HG02938 (cell line): Measurements from ENCODE around the gene CNTNAP2.

Source experiments
- ATAC-seq: cut with Tn5 transposase; IDR thresholded peaks from one replicate; pipeline ENCODE4 v1.9.1; 2021; ENCODE audit warnings: mild to moderate bottlenecking, moderate library complexity; ENCODE audit not compliant: unreplicated experiment

Gene CNTNAP2

DNA sequence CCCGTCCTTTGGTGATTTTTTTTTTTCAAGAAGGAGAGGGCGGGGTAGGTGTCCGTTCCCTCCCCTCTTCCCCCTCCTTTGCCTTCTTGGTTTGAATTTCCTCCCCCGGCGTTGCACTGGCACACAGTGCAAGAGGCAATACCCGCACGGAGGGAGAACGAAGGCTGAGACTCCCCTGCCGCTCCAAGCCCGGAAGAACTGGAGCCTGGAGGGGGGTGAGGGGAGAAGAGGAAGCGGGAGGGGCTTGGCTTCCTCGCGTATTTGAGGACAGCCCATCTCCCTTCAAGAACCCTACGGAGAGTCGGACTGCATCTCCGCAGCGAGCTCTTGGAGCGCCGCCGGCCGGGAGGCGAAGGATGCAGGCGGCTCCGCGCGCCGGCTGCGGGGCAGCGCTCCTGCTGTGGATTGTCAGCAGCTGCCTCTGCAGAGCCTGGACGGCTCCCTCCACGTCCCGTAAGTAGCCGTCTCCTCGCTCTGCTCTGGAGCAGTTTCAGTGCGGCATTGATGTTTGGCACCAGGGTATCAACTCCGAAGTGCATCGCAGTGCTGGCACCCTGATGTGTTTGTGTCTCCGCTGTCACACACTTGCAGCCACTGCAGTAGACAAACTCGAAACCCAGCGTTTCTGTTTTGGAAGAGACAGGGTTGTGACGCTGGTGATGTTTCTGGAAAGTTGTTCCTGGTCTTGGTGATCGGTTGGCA lies at the start of gene CNTNAP2:
CNTNAP2 (plus strand) TSS at position 281 of the 702 bp plus-strand sequence; CDS start at position 357, 76 bp downstream.
- no peak for ATAC-seq

DNA sequence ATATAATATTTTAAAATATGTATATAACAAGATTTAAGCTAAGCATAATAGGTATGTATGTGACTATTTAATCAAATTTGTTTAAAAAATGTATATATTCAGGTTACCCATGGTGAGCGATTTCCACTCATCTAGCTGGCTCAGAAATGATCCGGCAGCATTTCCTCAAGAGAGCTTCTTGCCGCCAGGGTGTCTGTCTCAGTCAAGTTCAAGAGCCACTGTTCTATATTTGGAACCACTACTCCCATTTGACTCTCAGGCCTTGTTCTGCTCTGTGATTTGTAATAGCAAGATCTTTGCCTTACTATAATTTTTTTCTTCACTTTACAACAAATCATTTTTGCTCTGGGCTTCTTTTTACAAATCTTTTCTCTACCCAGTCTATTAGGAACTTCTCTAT lies 48.7 kb upstream of the CNTNAP2 start:
- ATAC-seq, result no peak

DNA sequence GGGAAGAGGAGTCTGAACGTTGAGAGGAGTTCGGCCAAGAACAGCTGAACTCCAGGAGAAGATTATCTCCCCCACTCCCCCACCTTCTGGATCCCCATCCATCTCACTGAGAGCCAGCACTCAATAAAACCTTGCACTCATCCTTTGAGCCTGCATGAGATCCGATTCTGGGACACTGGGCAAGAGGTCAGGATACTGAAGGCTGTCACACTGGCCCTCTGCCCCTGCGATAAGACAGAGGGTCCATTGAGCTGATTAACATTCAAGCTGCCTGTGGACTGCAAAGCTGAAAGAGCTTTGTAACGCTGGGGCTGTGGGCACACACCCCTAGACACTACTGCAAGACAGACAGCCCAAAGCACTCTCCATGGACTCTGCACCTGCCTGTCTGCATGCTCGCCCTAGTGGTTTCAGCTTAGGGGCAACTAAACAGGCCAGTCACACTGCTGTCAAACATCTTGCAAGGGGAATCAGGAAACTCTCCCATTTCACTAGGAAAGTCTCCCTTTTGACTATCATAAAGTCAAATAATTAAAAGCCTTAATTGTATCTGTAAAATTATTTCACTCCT lies 42.3 kb upstream of the CNTNAP2 start:
- ATAC-seq, result no peak

DNA sequence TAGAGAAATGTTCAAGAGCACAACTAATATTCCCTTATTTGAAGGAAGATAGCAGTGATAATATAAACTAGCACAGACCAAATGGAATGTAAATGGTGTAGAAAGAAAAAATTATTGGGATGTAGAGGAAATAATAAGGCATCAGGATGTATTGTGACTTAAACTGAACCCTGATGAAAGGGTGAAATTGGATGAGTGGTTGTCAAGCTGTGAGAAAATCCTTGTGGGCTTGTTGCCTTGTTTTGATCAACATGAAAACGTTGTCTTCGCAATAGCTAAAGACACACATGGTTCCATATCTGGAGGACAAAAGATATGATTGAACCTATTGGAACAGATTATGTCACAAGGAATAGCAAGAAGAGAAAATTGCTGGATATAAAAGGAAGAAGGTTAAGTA lies 40.3 kb upstream of the CNTNAP2 start:
- no peak for ATAC-seq

DNA sequence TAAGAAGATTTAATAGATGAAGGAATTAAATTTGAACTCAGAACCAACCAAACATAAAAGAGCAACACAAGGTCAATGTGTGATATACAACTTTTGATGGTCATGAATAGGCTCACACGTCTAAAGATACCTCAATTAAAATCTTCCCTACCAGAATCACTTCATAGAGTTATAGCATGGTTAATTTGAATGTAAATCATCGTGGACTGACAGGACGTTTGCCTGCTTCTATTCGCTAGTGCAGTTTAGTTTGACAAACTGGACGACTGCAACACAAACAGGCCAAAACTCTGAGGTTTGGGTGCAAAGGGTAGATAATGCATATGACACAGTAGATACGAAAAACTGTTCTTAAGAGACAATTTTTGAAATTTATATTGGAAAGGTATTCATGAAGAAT lies 32.5 kb upstream of the CNTNAP2 start:
- ATAC-seq, result no peak

DNA sequence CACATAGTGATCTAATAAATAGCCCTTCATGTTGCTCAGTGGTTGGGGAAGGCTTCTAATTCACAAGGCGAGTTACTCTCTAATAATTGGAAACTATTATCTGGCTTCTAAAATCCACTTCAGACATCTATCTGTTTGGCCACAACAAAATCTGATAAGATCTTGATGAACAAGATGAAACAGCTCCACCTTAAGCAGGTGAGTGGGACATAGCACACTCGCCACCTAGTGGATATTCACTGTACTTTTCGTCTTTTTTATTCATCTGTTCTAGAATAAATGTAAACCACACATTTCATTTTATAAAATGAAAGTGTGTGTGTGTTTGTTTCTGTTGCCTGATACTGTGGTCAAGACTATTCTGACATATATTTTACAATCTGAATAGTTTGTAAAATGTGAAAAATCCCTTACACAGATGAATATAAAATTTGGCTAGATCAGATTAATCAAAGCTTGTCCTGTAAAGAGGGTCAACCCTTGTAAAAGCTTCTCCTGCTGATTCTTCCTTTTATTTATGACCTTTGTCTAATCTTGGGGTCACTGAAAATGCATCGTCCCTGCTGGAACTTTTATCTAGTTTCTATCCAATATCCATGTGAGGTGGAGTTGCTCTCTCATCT lies 26.5 kb upstream of the CNTNAP2 start:
- ATAC-seq, result peak; percentile 91

DNA sequence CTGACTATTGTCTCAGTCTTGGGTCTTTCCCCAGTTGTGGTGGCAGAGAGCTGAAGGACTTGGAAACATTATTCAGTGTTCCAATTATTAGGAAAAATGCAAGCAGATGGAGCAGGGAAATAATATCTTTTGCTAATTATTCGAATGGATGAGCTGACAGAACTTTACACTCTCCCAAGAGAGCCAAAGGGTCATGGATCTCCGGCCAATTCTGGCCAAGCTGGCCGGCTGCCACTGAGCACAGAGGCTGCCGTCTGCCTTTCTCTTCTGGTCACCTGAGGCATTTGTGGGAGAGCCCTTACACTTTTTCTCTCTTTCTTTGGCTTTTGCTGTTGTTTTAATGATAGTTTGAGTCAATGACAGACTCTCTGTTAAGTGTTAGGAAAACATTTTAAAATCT lies 22.2 kb upstream of the CNTNAP2 start:
- no peak for ATAC-seq

DNA sequence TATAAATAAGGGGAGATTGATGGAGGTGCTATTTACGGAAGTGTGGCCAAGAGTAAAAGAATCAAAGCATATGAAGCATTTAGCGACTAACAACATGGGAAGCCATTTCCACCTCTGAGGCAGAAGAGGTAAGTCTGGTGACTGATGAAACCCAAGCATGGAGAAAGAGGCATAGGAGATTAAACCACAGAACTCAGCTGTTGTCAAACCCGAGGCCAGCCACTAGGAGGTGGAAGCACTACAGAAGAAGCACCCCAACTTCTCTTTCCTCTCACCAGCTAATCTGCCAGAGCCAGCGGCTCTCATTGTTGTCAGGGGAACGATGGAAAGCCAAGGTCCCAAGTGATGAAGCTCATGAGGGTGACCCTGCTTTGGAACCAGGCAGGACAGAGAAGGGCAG lies 19.6 kb upstream of the CNTNAP2 start:
- no peak for ATAC-seq

DNA sequence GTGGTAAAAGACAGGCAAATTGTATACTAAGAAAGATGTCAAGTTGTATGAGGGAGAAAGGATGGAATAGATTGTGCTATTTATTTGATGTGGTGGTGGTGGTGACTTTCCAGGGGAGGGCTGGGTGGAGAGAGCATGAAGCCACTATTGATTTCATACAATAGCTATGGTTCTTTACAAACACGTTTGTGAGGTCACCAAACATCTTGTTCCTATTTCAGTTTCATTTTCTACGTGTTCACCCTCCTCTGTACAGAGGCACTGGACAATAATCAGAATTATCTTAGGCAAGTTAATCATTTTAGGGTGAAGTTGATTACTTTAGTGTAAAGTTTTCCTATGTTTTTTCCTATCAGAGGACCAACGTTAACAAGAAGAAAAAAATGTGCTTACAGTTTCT lies 10.3 kb upstream of the CNTNAP2 start:
- ATAC-seq, result no peak

DNA sequence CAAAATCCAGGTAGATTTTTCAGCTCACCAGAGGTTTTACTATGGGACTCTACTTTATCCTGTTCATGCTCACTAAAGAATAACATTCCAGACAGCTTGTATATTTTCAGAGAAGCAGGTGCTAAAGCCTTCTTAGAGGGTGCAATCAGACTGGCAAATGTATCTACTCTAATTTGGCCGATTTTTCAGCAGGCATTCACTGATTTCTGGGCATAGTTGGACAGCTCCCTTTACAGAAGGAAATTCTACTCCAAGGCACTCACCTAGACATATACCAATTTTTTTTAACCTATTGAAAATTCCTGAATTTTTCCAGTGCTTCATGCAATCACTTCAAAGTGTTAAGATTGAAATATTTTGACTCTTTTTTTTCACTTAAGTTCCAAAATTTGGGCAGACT lies 3.8 kb upstream of the CNTNAP2 start:
- no peak for ATAC-seq

DNA sequence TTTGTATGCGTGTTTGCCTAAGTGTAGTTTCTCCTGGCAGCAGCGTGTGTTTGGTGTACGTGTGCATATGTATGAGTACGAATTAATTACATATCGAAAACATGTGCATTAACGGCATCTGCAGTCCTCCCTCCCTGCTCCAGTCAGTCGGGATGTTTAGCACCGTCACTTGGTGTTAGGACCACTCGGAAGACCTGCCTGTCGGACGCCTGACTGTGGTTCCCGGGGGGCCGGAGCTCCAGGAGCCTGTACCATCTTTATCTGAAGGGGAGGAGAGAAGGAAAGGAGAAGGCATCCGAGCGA lies 1.1 kb upstream of the CNTNAP2 start:
- no peak for ATAC-seq

DNA sequence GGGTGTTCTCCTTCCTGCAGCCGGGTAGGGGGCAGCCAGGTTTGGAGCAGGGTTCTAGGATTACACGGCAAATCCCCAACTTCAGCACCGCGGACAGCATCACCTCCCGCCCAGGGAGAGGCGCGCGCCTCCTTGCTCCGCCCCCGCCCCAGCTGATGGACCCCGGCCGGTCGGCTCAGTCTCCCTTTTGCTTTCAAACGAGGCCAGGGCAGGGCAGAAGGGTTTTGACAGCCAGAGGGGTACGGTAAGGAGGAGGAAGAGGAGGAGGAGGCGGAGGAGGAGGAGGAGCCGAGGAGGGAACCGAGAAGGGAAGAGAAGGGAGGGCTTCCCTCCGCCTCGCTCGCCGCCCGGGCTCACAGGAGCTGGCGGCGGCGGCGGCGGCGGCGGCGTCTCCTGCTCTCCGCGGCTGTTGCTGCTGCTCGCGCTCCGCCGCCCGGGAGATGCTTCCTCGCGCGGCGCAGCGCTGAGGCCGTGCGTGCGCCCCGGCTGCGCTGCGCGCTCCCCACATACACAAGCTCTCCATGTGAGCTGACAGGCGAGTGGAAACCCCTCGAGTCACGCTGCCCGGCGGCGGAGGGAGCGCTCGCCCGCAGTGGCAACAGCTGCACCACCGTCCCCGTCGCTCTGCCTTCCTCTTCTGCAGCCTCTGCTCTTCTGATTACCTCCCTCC lies 615 bp upstream of the CNTNAP2 start:
- ATAC-seq, result no peak

DNA sequence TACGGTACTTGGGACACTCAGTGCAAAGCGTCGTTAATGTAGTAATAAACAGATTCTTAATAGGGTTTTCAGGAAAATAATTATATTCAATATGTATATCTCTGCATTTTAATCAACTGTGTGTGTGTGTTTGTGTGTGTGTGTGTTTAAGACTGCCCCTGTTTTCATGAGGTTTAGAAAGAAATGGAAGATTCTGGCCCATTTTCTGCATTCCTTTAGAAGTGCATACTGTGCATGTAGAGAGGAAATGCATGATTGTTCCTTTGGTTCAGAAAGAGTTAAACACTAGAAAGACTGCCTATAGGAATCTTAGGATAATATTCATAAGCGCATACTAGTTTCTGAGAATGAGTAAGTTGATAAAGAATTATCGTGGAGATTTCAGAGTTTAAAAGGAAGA lies 975 bp downstream of the CNTNAP2 start:
- no peak for ATAC-seq

DNA sequence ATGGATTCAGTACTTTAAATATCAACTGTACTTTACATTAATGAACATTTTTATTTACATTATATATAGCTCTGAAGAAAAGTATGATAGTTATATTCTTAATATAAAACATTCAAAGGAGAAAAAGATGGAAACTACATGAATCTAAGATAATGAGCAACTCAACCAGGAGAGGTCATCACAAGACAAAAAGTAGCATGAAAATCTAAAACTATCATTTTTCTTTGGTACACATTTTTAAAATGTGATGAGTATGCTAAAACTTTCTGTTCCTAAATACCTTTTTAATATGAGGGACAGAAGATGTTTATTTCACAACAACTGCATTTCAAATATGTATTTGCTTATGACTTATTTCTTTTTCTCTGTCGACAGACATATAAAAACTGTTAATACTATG lies 2.4 kb downstream of the CNTNAP2 start:
- ATAC-seq, result no peak

DNA sequence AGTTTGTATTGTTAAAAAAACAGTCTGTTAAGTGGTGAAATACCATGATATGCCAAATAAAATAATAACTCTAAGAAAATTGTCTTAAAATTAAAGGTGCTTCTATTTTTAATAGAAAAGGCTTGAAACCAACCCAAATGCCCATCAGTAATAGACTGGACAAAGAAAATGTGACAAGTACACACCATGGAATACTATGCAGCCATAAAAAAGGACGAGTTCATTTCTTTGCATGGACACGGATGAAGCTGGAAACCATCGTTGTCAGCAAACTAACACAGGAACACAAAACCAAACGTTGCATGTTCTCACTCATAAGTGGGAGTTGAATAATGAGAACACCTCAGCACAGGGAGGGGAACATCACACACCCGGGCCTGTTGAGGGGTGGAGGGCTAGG lies 7.1 kb downstream of the CNTNAP2 start:
- ATAC-seq, result no peak

DNA sequence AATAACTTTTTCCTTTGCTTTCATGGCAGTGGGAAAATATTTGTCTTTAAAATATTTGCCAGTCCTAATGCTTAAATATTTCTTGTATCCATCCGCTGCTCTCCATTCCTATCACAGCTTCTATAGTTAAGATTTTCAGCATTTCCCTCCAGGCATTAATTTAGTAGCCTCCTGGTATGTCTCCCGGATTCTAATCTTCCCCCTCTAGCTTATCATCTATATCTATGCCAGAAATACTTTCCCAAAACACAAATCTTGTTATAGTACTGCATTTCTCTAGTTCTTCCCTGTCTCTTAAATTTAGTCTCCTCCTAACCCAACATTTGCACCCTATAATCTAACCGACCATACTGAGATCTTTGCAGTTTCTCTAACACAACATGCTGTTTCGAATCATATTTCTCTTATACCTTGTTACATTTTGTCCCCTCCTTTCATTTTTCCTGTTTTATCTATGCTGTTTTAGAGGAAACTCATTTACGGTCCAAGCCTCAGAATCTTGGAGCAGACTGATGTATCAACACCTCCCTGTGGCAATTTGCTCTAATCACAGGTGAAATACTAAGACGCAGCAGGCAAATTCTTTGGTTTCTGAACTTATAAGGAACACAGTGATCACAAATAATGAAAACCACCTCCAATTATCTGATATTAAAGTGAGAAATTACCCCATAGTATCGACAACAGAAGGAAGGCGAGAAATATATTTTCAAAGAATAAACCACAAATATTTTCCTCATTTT lies 10.3 kb downstream of the CNTNAP2 start:
- no peak for ATAC-seq

DNA sequence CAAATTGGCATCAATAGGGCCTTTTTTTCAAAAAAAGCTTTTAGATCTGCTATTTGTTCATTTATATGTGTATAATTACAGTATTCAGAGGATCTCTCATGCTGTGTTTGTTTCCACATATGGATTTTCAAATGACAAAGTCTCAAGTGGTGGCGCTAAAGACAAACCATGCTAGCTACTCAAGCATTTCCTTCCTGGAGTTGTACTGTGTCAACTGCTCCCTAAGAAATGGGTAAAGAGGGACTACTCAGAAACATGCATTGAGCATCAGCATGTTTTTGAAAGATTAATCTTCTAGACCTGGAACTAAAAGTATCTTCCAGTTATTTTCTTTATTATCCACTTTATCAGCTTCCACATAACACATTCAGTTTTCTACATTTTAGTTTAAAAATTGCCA lies 12.7 kb downstream of the CNTNAP2 start:
- no peak for ATAC-seq

DNA sequence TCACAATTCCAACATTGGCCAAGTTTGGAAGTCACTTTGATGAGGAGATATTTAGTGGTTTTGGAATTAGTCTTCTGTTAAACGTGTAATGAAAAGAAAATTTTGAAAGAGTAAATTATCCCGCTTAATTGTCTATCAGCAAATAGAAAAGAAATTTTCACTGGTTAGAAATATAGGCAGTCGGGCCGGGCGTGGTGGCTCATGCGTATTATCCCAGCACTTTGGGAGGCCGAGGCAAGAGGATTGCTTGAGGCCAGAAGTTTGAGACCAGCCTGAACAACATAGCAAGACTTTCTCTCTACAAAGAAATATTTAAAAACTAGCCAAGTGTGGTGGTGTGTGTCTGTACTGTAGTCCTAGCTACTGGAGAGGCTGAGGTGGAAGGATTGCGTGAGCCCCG lies 13.4 kb downstream of the CNTNAP2 start:
- ATAC-seq, result no peak

DNA sequence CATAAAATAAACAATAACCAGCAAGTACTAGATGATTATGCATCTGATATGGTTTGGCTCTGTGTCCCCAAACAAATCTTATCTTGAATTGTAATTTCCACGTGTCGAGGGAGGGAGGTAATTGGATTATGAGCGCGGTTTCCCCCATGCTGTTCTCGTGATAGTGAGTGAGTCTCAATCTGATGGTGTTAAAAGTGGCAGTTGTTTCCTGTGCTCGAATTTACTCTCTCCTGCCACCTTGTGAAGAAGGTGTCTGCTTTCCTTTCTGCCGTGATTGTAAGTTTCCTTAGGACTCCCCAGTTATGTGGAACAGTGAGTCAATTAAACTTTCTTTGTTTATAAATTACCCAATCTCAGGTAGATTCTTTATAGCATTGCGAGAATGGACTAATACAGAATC lies 15.1 kb downstream of the CNTNAP2 start:
- no peak for ATAC-seq

DNA sequence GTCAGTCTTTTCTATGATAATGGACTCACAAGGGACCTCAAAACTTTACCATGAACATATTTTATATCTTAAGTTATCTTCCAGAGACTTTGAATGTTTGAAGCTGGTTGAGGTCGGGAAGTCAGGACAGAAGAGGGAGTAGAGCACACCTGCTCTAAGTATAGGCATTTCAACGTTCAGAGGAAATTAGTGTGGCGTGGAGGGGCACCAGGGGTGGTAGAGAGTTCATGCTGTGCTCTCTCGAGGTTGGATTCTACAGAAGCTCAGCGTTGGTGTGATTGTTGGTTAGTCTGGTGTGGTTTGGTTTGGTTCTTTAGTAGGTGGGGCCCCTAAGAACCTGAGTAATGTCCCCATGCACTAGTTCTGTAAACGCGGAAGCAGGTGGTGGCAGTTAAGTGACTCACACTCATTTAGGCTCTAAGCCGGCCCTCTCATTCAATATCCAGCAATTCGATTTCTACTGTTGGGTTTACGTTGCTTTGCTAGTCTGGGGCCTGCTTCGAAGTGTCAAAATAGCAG lies 19.8 kb downstream of the CNTNAP2 start:
- ATAC-seq, result no peak

DNA sequence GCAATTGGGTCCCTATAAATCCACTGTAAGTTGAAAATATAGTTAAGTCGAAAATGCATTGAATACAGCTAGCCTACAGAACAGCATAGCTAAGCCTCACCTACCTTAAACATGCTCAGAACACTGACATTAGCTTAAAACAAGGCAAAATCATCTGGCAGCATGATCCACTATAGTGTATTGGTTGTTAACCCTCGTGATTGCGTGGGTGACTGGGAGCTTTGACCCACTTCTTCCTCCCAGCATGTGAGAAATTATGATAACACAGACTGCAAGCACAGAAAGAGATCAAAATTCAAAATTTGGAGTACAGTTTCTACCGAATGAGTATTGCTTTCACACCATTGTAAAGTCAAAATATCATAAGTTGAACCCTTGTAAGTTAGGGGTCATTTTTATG lies 22.3 kb downstream of the CNTNAP2 start:
- no peak for ATAC-seq
